ENCODE results near the gene ASPN.

The ASPN gene

GRCh38 chr9:92482329-92482728, at the start of gene ASPN:
Gene ASPN (minus strand): TSS chr9:92482506.
- DNase-seq (ENCODE audit: low read depth in 2 of 2) = no peak

GRCh38 chr9:92530893-92531292, 48.6 kb upstream of the ASPN start:
- DNase-seq (ENCODE audit: low read depth in 2 of 2) = no peak

GRCh38 chr9:92529124-92529523, 46.8 kb upstream of the ASPN start:
- no peak for DNase-seq (ENCODE audit: low read depth in 2 of 2)

DNA sequence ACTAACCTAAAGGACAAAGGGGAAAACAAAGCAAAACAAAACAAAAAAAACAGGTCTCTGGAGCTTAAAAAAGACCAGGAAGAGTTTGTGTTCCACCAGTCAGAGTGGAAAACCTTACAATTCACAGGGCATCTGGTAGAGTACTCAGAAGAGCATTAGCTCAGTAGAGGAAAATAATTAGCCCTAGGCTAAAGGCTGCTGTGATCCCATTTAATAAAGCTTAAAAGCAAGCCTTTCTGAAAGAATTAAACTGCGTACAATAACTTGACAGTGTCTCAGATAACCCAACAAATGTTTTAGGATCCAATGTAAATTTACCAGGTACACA, 46.2 kb upstream of the ASPN start:
- DNase-seq (ENCODE audit: low read depth in 2 of 2) = no peak

DNA sequence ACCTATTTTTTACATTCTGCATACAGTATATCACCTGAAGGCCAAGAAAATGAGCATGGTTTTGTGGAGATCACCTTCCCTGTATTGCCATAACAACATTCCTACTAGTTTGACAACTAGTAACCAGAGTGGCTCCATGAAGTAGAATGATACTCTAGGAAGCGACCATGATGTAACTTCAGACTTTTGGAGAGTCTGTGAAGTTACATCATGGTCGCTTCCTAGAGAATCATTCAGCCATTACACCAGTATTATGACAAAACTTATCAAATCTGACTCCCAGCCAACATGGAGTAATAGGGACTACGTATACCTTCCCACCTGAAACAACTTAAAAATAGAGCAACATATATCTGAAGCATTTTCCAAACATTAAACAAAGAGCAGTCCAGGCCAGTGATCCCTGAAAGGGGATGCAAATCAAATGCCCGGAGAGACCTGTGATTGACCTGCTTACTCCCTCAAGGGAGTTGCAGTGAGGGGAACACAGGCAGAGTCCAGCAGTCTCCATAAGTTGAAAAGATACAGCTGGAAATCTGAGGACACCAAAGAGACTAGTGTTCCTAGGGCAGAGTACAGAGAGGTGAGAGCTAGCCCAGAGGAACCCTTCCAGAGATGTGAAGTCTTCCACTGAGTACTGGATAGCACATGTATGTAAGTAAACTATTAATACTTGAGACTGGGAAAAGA, 45.7 kb upstream of the ASPN start:
- no peak for DNase-seq (ENCODE audit: low read depth in 2 of 2)

- no peak for DNase-seq (ENCODE audit: low read depth in 2 of 2)
These were observed 45.1 kb upstream of the ASPN start for GRCh38 chr9:92527291-92527828.

DNA sequence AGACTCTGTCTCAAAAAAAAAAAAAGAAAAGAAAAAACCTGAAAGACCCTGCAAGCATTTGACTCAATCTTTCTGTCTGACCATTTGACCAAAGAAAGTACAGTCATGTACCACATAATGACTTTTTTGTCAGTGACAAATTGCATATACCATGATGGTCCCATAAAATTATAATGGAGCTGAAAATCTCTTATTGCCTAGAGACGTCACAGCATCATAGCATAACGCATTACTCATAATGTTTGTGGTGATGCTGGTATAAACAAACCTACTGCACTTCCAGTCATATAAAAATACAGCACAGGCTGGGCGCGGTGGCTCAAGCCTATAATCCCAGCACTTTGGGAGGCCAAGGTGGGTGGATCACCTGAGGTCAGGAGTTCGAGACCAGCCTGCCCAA, 43.0 kb upstream of the ASPN start:
- no peak for DNase-seq (ENCODE audit: low read depth in 2 of 2)

- no peak for DNase-seq (ENCODE audit: low read depth in 2 of 2)
These were observed 42.6 kb upstream of the ASPN start for GRCh38 chr9:92524881-92525280.

GRCh38 chr9:92522983-92523970, 41.0 kb upstream of the ASPN start:
- no peak for DNase-seq (ENCODE audit: low read depth in 2 of 2)

GRCh38 chr9:92520837-92521236, 38.5 kb upstream of the ASPN start:
- DNase-seq (ENCODE audit: low read depth in 2 of 2) = no peak

GRCh38 chr9:92518199-92518598, 35.9 kb upstream of the ASPN start:
- no peak for DNase-seq (ENCODE audit: low read depth in 2 of 2)

DNA sequence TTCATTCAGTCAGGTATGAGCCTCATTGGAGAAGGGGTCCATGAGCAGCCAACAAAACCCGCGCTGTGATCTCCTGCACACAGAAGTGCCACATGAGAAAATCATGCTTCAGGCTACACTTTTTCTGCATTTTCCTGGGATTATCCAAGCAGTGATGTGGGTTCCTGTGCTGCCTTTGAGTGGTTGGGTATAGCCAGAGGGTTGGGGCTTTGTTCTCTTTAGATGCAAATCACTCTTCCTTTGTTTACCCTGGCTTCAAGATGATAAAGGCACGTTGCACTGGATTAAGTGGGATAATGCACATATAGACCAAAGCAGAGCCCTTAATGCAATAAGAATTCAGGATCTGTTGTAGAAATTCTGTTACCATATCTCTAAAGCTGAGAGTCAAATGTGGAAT, 34.7 kb upstream of the ASPN start:
- no peak for DNase-seq (ENCODE audit: low read depth in 2 of 2)

DNA sequence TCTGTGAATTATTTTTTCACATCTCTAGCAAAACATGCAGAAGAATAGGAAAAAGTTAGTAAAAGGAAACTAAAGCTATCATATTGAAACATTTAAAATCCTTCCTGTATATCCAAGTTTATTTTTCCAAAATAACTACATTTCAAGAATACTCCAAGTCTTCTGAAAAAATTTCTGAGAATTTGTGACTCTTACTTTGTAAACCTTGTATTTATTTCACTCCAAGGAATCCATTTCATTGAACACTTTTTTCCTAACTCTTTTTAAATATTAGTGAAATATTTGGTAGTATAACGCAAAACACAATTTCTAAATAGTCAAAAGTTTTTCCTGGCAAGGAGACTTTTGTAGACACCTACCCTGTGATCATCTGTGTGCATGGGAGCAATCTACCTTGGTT, 34.2 kb upstream of the ASPN start:
- DNase-seq (ENCODE audit: low read depth in 2 of 2) = no peak

DNA sequence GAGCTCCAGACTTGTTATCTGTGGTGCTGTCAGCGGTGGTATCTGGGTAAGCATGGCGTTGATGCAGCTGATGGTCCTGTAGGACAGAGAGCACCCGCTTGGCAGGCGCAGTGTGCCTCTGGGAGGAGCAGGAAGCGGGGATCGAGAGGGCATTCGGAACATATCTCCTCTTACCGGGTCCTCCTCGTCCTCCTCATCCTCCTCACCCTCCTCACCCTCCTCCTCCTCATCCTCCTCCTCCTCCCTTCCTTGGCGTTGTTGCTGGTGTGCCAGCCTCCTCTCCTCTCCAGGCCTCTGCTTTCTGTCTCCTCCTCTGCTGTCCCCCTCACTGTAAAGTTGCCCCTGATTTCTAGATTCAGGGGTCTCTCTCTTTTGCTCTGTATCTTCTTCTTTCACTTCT, 32.3 kb upstream of the ASPN start:
- no peak for DNase-seq (ENCODE audit: low read depth in 2 of 2)

GRCh38 chr9:92513349-92513748, 31.0 kb upstream of the ASPN start:
- no peak for DNase-seq (ENCODE audit: low read depth in 2 of 2)

DNA sequence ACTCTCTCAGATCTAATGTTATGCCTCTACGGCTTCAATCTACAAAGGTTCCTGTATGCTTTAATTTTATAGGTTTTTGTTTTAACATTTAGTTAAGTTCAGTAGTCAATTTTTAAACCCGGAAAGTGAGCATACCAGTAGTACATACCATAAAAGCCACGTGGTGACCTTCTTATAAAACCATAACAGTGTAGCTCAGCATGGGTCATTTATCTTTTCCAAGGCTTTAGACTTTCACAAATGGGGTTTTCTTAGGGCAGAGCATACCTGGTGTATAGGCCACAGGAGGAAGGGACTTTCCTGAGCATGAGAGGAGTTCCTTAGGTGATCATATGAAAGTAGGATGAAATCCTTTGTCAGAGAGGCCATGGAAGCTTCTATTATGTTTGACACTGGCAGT, 30.3 kb upstream of the ASPN start:
- no peak for DNase-seq (ENCODE audit: low read depth in 2 of 2)

DNA sequence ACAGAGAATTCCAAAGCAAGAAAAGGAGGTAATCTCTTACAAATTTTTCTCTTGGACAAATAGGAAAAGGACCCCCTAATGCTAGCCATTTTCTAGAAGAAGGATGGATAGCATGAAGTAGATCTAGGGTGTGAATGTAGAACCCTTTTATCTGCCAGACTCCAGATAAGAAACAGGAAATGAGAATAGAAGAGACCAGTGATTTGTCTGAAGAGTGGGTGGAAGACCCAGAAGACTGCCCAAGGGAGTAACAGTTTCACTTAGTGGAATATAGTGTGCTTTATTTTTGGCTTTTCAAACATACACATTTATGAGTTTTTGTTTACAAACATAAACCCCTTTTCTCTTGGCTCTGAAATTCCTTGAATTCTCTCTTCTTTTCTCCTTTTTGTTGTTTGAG, 28.4 kb upstream of the ASPN start:
- no peak for DNase-seq (ENCODE audit: low read depth in 2 of 2)

- DNase-seq (ENCODE audit: low read depth in 2 of 2) = no peak
These were observed 26.7 kb upstream of the ASPN start for GRCh38 chr9:92509050-92509449.

- no peak for DNase-seq (ENCODE audit: low read depth in 2 of 2)
These were observed 25.9 kb upstream of the ASPN start for GRCh38 chr9:92508018-92508820.

GRCh38 chr9:92507496-92507895, 25.2 kb upstream of the ASPN start:
- no peak for DNase-seq (ENCODE audit: low read depth in 2 of 2)

DNA sequence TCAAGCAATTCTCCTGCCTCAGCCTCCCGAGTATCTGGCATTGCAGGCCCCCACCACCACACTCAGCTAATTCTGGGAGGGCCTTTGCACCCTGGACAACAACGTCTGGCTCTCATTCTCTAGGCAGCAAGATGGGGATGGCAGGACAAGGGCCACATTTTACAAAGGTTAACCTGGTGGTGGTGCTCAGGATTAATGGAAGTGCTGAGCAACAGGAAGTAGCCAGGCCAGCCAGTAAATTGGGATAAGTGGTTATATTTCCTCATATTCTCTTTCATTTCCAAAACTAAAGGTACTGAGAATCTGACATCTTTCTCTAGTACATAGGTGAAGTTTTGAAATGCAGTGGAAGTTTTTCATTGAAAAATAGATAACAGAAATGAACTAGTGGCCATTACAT, 24.7 kb upstream of the ASPN start:
- no peak for DNase-seq (ENCODE audit: low read depth in 2 of 2)

GRCh38 chr9:92506184-92506857, 24.0 kb upstream of the ASPN start:
- DNase-seq (ENCODE audit: low read depth in 2 of 2) = no peak
